ENCODE data around the gene MTHFSD. TPM values are rescaled to one million over a fixed set of nuclear protein-coding genes. Genes with fewer than 3 reads are reported as not detected.

Gene MTHFSD
- total RNA-seq, 1 experiment from 2014 or later, result 15.7 TPM

GRCh38 chr16:86516623-86517003 is 38.4 kb downstream of the MTHFSD start (continued):
- TF ChIP-seq ARID4B (CRISPR knock-in tag; IDR thresholded peaks at IDR 0.05; ENCODE audit: borderline replicate concordance), result no peak
- TF ChIP-seq TP53 (CRISPR knock-in tag; IDR thresholded peaks at IDR 0.05), result no peak
- no peak for TF ChIP-seq ZNF671 (CRISPR knock-in tag; IDR thresholded peaks at IDR 0.05)

- no peak for TF ChIP-seq ATF2 (CRISPR knock-in tag; IDR thresholded peaks at IDR 0.05; ENCODE audit: borderline replicate concordance, low read depth)
- no peaks in the 10 kb centered on the region for H3K9me3 Mint-ChIP-seq
- ChIA-PET POLR2A (no interaction called here), CTCF (interaction anchor here (0.8 to 3.6 kb wide), 15 partner anchors 10 to 695 kb away, joined by 3 to 64 read pairs (median 18); no protein-coding TSS in a partner anchor)
- ATAC-seq (no peak), DNase-seq (ENCODE audit: low spot score) (no peak)
- H3K4me1 Mint-ChIP-seq, result peaks cover 29% of the 10 kb centered on the region
- H3K27me3 Mint-ChIP-seq (ENCODE audit: low read depth), result peaks cover 96% of the 10 kb centered on the region
- H3K27ac Mint-ChIP-seq, result no peak overlapping the region
- peak overlapping the region; percentile 62 for H3K4me3 Mint-ChIP-seq
- H3K36me3 Mint-ChIP-seq, result peaks cover 4% of the 10 kb centered on the region
Measured at GRCh38 chr16:86515777-86516622, 39.0 kb downstream of the MTHFSD start.

- Mint-ChIP-seq H3K9me3 (no peaks in the 10 kb centered on the region), H3K36me3 (peaks cover 4% of the 10 kb centered on the region), H3K4me1 (peaks cover 31% of the 10 kb centered on the region), H3K27me3 (ENCODE audit: low read depth) (peaks cover 98% of the 10 kb centered on the region), H3K4me3 (no peak overlapping the region; the same call in 1 of the 2 replicates), H3K27ac (no peak overlapping the region)
- ChIA-PET CTCF (no interaction called here), POLR2A (no interaction called here)
- TF ChIP-seq ZNF232 (CRISPR knock-in tag; IDR thresholded peaks at IDR 0.05) (no peak), E2F5 (CRISPR knock-in tag; IDR thresholded peaks at IDR 0.05) (peak; percentile 37; the same call in 1 of the 2 replicates)
- ATAC-seq (peak; percentile 15), DNase-seq (ENCODE audit: low spot score) (peak; percentile 64)
Measured at GRCh38 chr16:86515413-86515776, 39.6 kb downstream of the MTHFSD start.

GRCh38 chr16:86514481-86515376 is 40.3 kb downstream of the MTHFSD start:
- no peak overlapping the region for H3K27ac Mint-ChIP-seq
- peaks cover 96% of the 10 kb centered on the region for H3K27me3 Mint-ChIP-seq (ENCODE audit: low read depth)
- TF ChIP-seq ZBTB43 (CRISPR knock-in tag; IDR thresholded peaks at IDR 0.05), result no peak
- TF ChIP-seq CTCF (IDR thresholded peaks at IDR 0.05), result no peak
- TF ChIP-seq HMGXB4 (CRISPR knock-in tag; IDR thresholded peaks at IDR 0.05), result no peak
- DNase-seq (ENCODE audit: low spot score) (no peak), ATAC-seq (no peak)
- H3K9me3 Mint-ChIP-seq, result no peaks in the 10 kb centered on the region
- CTCF ChIA-PET, result no interaction called here
- H3K4me3 Mint-ChIP-seq, result no peak overlapping the region; the same call in 1 of the 2 replicates
- H3K36me3 Mint-ChIP-seq, result peaks cover 4% of the 10 kb centered on the region
- POLR2A ChIA-PET, result no interaction called here
- H3K4me1 Mint-ChIP-seq, result peaks cover 31% of the 10 kb centered on the region

Measured in WTC11 (cell line).